ENCODE measurements around the gene SYNPR.

The SYNPR gene

GRCh38 chr3:63557912-63558311 is 279.8 kb downstream of the SYNPR start:
- DNase-seq (ENCODE audit: low spot score) = no peak

- peak; percentile 52 for DNase-seq (ENCODE audit: low spot score)
Observed at GRCh38 chr3:63559884-63560283, 281.8 kb downstream of the SYNPR start.

- no peak for DNase-seq (ENCODE audit: low spot score)
Observed at GRCh38 chr3:63561879-63562278, 283.8 kb downstream of the SYNPR start.

GRCh38 chr3:63562323-63562722 is 284.2 kb downstream of the SYNPR start:
- DNase-seq (ENCODE audit: low spot score) = no peak

- no peak for DNase-seq (ENCODE audit: low spot score)
Observed at GRCh38 chr3:63563572-63563971, 285.5 kb downstream of the SYNPR start.

GRCh38 chr3:63565220-63565619 is 287.1 kb downstream of the SYNPR start:
- no peak for DNase-seq (ENCODE audit: low spot score)

- DNase-seq (ENCODE audit: low spot score) = no peak
Observed at GRCh38 chr3:63571682-63572081, 293.6 kb downstream of the SYNPR start.

GRCh38 chr3:63576846-63577245 is 298.7 kb downstream of the SYNPR start:
- no peak for DNase-seq (ENCODE audit: low spot score)

- no peak for DNase-seq (ENCODE audit: low spot score)
Observed at GRCh38 chr3:63578858-63579257, 300.8 kb downstream of the SYNPR start.

GRCh38 chr3:63580151-63580550 is 302.0 kb downstream of the SYNPR start:
- no peak for DNase-seq (ENCODE audit: low spot score)

- DNase-seq (ENCODE audit: low spot score) = no peak
Observed at GRCh38 chr3:63582943-63583500, 304.9 kb downstream of the SYNPR start.

GRCh38 chr3:63584681-63585080 is 306.6 kb downstream of the SYNPR start:
- no peak for DNase-seq (ENCODE audit: low spot score)

- DNase-seq (ENCODE audit: low spot score) = peak; percentile 67
Observed at GRCh38 chr3:63585927-63586326, 307.8 kb downstream of the SYNPR start.

GRCh38 chr3:63588895-63589294 is 310.8 kb downstream of the SYNPR start:
- DNase-seq (ENCODE audit: low spot score) = no peak

GRCh38 chr3:63593779-63594178 is 315.7 kb downstream of the SYNPR start:
- no peak for DNase-seq (ENCODE audit: low spot score)

- DNase-seq (ENCODE audit: low spot score) = no peak
Observed at GRCh38 chr3:63595221-63595620, 317.1 kb downstream of the SYNPR start.

- no peak for DNase-seq (ENCODE audit: low spot score)
Observed at GRCh38 chr3:63597019-63597418, 318.9 kb downstream of the SYNPR start.

GRCh38 chr3:63607716-63608115 is 329.6 kb downstream of the SYNPR start:
- no peak for DNase-seq (ENCODE audit: low spot score)

- no peak for DNase-seq (ENCODE audit: low spot score)
Observed at GRCh38 chr3:63609408-63609807, 331.3 kb downstream of the SYNPR start.

- no peak for DNase-seq (ENCODE audit: low spot score)
Observed at GRCh38 chr3:63609834-63610233, 331.7 kb downstream of the SYNPR start.

GRCh38 chr3:63611382-63611781 is 333.3 kb downstream of the SYNPR start:
- DNase-seq (ENCODE audit: low spot score) = no peak

- no peak for DNase-seq (ENCODE audit: low spot score)
Observed at GRCh38 chr3:63613561-63613960, 335.5 kb downstream of the SYNPR start.

- DNase-seq (ENCODE audit: low spot score) = no peak
Observed at GRCh38 chr3:63617391-63617790, 339.3 kb downstream of the SYNPR start.

- DNase-seq (ENCODE audit: low spot score) = no peak
Observed at GRCh38 chr3:63624941-63625560, 346.9 kb downstream of the SYNPR start.

Measured in putamen (tissue), 1 donor.